Measurements from ENCODE around the gene YPEL2. TPM values are rescaled to one million over a fixed set of nuclear protein-coding genes. Genes with fewer than 3 reads are reported as not detected.

Gene YPEL2
- polyA plus RNA-seq, 1 experiment: 9.2 TPM

- POLR2A ChIA-PET: no interaction called here
- TF ChIP-seq CTCF (IDR thresholded peaks at IDR 0.05; ENCODE audit: insufficient read depth, low read depth, low read length): no peak
- H3K4me3 ChIP-seq (ENCODE audit: low read depth, low read length): no peak overlapping the region
- no peak for DNase-seq (ENCODE audit: low read depth)
- H3K27me3 ChIP-seq (ENCODE audit: control insufficient read depth, insufficient read depth, low read length): no peaks in the 10 kb centered on the region; the same call in 1 of the 2 replicates
- H3K36me3 ChIP-seq (ENCODE audit: control insufficient read depth, insufficient read depth, low read length): no peaks in the 10 kb centered on the region
- CTCF ChIA-PET: interaction anchor here (0.8 to 1.5 kb wide), 4 partner anchors 9 to 94 kb away, joined by 3 to 4 read pairs (median 4); no protein-coding TSS in a partner anchor
Observed at GRCh38 chr17:59345476-59345875, 14.0 kb downstream of the YPEL2 start.

- CTCF ChIA-PET: no interaction called here
- TF ChIP-seq CTCF (IDR thresholded peaks at IDR 0.05; ENCODE audit: insufficient read depth, low read depth, low read length): no peak
- H3K4me3 ChIP-seq (ENCODE audit: low read depth, low read length): no peak overlapping the region
- H3K36me3 ChIP-seq (ENCODE audit: control insufficient read depth, insufficient read depth, low read length): no peaks in the 10 kb centered on the region
- H3K27me3 ChIP-seq (ENCODE audit: control insufficient read depth, insufficient read depth, low read length): no peaks in the 10 kb centered on the region; the same call in 1 of the 2 replicates
- POLR2A ChIA-PET: no interaction called here
- DNase-seq (ENCODE audit: low read depth): no peak
Observed at GRCh38 chr17:59346341-59346740, 14.9 kb downstream of the YPEL2 start.

GRCh38 chr17:59346876-59347407 is 15.5 kb downstream of the YPEL2 start:
- ChIA-PET CTCF (no interaction called here), POLR2A (no interaction called here)
- DNase-seq (ENCODE audit: low read depth): no peak
- TF ChIP-seq CTCF (IDR thresholded peaks at IDR 0.05; ENCODE audit: insufficient read depth, low read depth, low read length): no peak
- Histone ChIP-seq H3K27me3 (ENCODE audit: control insufficient read depth, insufficient read depth, low read length) (no peaks in the 10 kb centered on the region; the same call in 1 of the 2 replicates), H3K36me3 (ENCODE audit: control insufficient read depth, insufficient read depth, low read length) (no peaks in the 10 kb centered on the region), H3K4me3 (ENCODE audit: low read depth, low read length) (no peak overlapping the region)

GRCh38 chr17:59347975-59348391 is 16.5 kb downstream of the YPEL2 start:
- POLR2A ChIA-PET: interaction anchor here (0.6 kb wide), 1 partner anchor 79 kb away, joined by 7 read pairs; no protein-coding TSS in a partner anchor
- TF ChIP-seq CTCF (IDR thresholded peaks at IDR 0.05; ENCODE audit: insufficient read depth, low read depth, low read length): no peak
- no peak for DNase-seq (ENCODE audit: low read depth)
- CTCF ChIA-PET: no interaction called here
- Histone ChIP-seq H3K4me3 (ENCODE audit: low read depth, low read length) (no peak overlapping the region), H3K27me3 (ENCODE audit: control insufficient read depth, insufficient read depth, low read length) (no peaks in the 10 kb centered on the region), H3K36me3 (ENCODE audit: control insufficient read depth, insufficient read depth, low read length) (no peaks in the 10 kb centered on the region)

- Histone ChIP-seq H3K36me3 (ENCODE audit: control insufficient read depth, insufficient read depth, low read length) (0 out of 2 replicates have a peak, but pooled peaks cover 2% of the 10 kb centered on the region), H3K27me3 (ENCODE audit: control insufficient read depth, insufficient read depth, low read length) (no peaks in the 10 kb centered on the region), H3K4me3 (ENCODE audit: low read depth, low read length) (no peak overlapping the region)
- no peak for TF ChIP-seq CTCF (IDR thresholded peaks at IDR 0.05; ENCODE audit: insufficient read depth, low read depth, low read length)
- no peak for DNase-seq (ENCODE audit: low read depth)
- ChIA-PET POLR2A (no interaction called here), CTCF (no interaction called here)
Observed at GRCh38 chr17:59349178-59349577, 17.7 kb downstream of the YPEL2 start.

Data from BJ (cell line).